ENCODE measurements around the gene RNF17.
"Not testable (repeated sequence)": the region's sequence is repeated elsewhere in the genome, so short reads cannot be mapped to it uniquely, and the experiment has no call there.

RNF17 gene

DNA sequence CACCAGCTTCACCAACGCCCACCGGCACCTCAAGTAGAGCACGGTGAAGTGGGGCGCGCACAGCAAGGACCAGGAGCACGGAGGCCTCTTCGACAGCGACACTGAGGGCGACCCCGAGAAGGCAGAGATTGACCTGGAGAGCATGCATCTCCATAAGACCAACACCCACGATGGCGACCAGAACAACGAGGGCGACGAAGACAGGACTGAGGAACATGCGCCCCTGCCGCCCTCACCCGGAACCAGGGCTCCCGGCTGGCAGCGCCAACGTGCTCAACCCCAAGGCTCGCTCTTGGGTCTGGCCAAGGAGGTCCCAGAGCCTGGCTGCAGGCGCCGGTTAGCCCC, 18.5 kb upstream of the RNF17 start:
- DNase-seq (ENCODE audit: low read depth in 1 of 2, low spot score in 1 of 2): no peak

DNA sequence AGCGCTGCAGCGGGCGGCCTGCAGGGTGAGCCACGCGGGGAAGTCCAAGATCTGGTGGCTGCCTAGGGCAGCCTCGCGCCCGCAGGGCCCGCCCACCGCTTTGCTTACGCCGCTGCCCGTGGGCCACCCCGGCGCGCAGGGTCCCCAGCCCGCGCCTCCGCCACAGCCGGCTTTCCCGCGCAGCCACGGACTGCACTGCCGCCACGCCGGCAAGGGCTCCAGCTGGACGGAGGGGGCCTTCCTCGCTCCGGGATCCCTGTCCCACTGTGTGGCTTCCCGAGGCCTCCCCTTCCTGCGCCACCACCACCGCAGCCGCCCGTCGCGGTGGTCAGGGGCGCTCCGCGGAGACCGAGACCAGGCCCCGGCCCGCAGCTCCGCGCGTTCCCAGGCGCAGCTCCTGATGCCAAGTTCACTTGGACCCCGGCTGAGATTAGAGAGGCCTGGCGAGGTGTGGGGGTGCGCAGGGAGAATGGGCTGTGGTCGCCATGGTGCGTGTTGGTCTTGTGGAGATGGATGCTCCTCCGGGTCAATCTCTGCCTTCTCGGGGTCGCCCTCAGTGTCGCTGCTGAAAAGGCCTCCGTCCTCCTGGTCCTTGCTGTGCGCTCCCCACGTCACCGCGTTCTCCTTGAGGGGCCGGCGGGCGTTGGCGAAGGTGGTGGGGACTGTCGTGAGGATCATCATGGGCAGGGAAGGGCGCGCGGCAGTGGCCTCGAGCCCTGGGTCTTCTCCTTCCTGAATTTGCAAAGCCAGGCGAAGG, 17.9 kb upstream of the RNF17 start:
- no peak for DNase-seq (ENCODE audit: low read depth in 1 of 2, low spot score in 1 of 2)

DNA sequence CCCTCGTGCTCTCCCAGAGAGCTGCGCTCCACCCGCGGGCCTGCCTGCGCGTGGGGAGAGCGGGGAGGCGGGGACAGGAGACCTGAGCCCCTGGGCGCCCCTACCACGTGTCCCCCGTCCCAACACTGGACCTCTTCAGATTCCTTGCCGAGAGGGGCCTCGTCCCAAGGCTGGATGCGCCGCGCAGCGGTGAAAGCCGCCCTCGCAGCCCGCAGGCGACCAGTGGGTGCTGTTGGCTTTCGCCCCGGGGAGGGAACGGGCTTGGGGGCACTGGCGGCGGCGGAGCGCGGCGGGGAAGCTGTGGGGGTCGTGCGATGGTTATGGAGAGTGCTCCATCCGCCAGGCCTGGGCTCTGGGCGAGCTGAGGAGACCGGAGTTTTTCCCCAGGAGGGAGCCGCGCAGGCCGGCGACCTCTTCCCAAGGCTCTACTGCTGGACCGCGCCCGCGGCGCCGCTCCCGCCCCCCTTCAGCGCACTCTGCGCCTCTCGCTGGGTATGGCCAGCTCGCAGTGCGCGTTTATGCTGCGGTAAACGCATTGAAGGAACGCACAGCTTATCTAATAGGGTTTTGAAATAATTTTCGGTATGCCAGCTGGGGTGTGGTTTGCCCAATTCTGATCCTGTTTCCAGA, 17.2 kb upstream of the RNF17 start:
- DNase-seq (ENCODE audit: low read depth in 1 of 2, low spot score in 1 of 2): no peak

DNA sequence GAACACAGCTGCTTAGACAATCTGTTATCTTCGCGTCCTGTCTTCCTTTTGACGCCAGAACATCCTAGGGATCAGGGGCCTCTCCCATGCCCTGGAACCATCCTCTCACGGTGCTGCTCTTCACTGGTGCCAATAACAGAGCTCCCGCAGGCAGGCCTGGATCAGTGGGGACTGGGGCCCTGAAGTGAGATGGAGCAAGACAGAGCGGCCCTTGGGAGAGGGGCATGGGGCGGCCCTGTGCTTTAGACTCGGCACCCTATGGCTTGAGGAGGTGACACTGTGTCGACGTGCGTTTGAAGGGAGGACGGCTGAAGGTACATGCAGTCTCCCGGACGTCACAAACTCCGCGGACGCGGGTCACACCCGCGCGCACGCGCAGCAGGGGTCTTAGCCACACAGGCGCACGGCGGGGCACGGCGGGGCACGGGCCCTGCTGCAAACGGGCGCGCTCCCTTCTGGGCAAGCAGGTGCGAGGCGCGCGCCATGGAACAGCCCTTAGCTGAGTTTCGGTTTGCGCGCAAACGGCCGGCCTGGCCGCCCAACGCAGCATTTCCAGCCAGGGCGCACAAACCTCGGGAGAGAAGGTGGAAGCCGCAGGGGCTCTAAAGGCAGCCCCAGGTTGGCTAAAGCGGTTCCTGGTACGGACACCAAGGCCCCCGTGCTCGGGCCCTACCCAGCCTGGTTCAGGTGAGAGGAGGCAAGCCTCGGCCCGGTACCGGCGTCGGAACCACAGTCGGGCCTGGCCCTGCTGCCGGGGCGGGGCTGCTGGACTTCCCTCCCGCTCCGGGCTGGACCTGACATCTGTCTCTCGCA, 16.5 kb upstream of the RNF17 start:
- no peak for DNase-seq (ENCODE audit: low read depth in 1 of 2, low spot score in 1 of 2)

DNA sequence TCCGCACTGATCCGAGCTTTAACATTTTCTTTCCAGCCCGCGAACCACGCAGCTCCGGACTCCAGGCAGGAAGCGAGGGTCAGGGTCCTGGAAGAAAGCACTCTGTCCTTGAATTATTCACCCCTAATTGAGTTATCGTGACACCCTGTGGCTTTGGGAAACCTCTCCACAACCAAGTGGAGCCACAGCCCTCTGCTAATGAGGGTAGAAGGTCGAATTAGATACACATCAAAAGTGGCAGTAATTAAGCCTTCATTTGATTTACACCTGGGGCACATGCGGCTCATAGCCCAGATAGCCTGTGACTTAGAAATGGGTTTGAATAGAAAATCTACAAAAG, 15.9 kb upstream of the RNF17 start:
- DNase-seq (ENCODE audit: low read depth in 1 of 2, low spot score in 1 of 2): no peak

DNA sequence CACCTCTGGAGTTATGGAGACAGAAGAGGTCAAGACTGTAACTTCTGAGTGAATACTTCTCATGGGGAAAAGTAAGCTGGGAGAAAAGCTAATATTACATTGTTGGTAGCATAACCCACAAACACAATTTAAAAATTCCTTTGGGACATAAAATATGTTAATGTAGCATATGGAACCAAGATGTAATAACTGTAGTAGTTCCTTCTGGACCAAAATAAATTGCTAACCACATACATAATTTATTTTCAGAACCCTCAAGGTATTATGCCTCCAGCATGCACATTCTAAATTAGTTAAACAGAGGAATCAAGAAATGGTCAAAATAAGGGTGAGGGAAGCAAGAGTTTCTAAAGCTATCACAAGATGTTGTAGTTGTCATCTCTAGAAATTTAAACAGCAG, 4.8 kb upstream of the RNF17 start:
- DNase-seq (ENCODE audit: low read depth in 1 of 2, low spot score in 1 of 2): no peak

DNA sequence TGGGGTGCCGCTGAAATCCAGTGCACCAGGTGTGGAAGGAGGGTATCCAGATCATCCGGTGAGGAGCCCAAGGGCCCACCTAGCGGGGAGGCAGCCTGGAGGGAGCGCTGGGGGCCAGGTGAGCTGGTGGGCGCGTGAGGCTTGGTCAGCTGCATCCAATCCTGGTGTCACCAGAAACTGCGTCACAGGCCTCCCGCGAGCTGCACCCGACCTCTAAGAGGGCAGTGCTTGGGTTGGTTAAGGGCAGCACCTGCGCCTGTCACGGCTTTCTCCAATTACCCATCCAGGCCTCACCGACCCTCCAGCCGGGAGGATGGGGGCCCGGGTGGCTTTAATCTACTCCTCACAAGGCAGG, 284 bp downstream of the RNF17 start:
- DNase-seq (ENCODE audit: low read depth in 1 of 2, low spot score in 1 of 2): no peak

DNA sequence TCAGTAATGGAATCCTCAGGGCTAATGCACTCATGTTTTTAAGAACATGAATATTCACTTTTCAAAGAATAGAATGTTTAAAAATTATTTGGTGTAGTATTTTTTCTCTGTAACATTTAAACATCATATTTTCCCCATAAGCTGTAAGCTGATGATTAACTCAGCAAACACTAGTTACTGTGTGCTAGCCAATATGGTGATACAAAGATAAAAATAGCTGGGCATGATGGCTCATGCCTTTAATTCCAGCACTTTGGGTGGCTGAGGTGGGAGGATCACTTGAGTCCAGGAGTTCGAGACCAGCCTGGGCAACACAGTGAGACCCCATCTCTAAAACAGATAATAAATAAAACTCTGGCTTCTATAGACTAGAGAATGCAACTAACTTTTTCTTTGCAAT, 13.2 kb downstream of the RNF17 start:
- no peak for DNase-seq (ENCODE audit: low read depth in 1 of 2, low spot score in 1 of 2)

DNA sequence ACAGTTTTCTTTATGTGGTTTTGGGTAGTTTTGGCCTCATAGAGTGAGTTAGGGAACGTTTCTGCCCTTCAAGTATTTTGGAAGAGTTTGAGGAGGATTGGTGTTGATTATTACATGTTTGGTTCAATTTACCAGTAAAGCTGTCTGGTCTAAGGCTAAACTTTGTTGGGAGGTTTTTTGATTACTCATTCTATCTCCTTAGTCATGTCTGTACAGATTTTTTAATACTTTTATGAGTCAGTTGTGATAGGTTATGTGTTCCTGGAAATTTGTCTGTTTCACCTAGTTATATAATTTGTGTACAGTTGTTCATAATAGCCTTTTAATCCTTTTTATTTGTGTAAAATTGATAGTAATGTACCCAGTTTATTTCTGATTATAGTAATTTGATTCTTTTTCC, 20.4 kb downstream of the RNF17 start:
- DNase-seq (ENCODE audit: low read depth in 1 of 2, low spot score in 1 of 2): no peak

DNA sequence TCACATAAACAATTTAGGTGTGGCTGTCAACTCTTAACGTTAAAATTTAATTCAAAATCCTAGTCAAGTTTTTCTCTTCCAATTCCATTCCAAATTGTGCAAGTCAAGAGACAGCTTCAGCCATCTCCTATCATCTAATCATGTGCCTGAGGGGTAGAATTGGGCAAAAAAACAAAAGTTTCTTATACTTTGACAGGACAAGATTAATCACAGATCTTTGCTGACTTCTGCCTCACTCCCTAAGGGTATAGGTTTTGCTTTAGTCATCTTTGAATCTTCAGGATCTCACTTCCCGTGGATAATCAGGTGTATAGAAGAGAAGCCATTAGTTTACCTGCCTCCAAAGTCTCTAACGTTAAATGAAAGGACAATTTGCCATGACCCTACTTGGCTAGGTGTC, 24.6 kb downstream of the RNF17 start:
- no peak for DNase-seq (ENCODE audit: low read depth in 1 of 2, low spot score in 1 of 2)

DNA sequence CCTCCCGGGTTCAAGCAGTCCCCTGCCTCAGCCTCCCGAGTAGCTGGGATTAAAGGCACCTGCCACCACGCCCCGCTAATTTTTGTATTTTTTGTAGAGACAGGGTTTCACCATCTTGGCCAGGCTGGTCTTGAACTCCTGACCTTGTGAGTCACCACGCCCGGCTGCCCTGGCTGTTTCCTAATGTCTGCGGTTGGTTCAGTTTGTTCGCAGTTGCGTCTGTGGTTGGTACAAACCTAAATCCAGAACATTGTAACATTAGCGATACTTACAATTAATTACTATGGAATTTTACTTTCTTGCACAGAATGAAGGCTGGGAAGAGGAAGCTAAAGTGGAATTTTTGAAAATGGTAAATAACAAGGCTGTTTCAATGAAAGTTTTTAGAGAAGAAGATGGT, 38.1 kb downstream of the RNF17 start:
- no peak for DNase-seq (ENCODE audit: low read depth in 1 of 2, low spot score in 1 of 2)

DNA sequence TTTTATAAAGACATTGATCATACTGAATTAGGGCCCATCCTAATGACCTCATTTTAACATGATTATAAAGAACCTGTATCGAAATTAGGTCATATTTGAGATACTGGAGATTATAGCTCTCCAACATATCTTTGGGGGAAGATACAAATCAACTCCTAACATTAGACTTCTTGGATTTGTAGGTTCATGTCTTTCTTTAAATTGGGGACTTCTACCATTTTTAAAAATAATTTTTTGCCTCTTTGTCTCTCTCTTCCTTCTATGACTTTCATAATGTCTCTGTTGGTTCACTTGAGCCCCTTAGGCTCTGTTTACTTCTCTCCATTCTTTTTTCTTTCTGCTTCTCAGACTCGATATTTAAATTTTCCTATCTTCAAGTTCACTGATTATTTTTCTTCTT, 57.2 kb downstream of the RNF17 start:
- DNase-seq (ENCODE audit: low read depth in 1 of 2, low spot score in 1 of 2): no peak

DNA sequence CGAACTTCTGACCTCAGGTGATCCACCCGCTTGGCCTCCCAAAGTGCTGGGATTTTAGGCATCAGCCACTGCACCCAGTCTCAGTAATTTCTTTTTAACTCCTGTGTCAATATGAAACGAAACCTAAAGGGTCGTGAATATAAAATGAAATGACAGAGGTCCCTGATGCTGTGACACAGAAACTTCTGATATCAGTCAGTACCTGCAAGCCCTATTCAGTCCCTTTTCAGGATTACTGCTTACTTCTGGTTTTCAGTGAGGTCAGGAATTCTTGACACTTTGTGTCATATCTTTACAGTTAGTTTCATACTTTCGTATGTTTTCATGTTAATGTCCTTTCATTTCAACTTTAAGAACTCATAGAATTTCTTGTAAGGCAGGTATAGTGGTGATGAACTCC, 58.7 kb downstream of the RNF17 start:
- DNase-seq (ENCODE audit: low read depth in 1 of 2, low spot score in 1 of 2): no peak

DNA sequence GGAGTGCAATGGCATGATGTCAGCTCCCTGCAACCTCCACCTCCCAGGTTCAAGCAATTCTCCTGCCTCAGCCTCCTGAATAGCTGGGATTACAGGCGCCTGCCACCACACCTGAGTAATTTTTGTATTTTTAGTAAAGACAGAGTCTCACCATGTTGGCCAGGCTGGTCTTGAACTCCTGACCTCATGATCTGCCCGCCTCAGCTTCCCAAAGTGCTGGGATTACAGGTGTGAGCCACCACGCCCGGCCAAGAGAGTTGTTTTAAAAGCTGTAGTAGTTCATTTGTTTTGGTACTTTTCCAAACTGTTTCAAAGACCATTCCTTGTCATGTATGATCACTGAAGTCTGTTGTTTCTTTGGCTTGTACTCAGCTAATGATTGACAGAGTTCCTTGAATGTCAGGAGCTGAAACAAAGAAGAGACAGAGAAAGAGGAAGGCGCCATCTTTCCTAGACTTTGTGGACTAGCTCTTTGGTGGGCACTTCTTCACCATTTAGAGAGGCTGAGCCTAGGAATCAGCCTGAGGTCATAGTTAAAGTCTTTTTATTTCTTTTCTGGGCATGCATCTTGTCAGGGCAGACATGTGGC, 59.2 kb downstream of the RNF17 start:
- not testable (repeated sequence) for DNase-seq (ENCODE audit: low read depth in 1 of 2, low spot score in 1 of 2)

DNA sequence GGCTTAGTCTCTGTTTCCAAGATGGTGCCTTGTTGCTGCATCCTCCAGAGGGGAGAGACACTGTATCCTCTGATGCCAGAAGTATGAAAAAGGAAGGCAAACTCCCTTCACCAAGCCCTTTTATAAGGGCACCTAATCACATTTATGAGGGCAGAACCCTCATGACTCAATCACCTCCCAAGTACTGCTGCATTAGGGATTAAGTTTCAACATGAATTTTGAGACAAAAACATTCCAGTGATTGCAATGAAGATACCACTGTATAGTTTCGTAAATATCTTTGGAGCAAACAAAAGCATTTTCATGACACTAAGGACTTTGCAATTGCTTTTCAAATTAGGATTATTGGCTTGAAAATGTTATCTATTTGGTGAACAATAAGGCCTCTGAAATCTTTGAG, 63.8 kb downstream of the RNF17 start:
- DNase-seq (ENCODE audit: low read depth in 1 of 2, low spot score in 1 of 2): no peak

DNA sequence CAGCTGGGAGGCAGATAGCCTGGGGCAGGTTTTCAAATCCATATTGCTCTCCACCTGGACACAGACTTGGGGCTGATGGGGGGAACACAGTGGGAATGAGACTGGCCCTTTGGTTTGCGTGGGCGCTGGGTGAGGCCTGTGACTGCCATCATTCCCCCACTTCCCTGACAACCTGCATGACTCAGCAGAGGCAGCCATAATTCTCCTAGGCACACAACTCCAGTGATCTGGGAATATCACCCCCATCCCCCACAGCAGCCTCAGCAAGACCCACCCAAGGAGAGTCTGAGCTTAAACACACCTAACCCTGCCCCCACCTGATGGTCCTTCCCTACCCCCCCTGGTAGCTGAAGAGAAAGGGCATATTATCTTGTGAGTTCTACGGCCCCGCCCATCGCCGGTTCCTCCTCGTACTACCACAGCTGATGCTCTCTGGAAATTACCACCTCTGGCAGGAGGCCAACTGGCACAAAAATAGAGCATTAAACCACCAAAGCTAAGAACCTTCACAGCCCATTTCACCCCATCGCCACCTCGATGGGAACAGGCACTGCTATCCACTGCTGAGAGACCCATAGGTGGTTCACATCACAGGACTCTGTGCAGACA, 71.0 kb downstream of the RNF17 start:
- DNase-seq (ENCODE audit: low read depth in 1 of 2, low spot score in 1 of 2): no peak

DNA sequence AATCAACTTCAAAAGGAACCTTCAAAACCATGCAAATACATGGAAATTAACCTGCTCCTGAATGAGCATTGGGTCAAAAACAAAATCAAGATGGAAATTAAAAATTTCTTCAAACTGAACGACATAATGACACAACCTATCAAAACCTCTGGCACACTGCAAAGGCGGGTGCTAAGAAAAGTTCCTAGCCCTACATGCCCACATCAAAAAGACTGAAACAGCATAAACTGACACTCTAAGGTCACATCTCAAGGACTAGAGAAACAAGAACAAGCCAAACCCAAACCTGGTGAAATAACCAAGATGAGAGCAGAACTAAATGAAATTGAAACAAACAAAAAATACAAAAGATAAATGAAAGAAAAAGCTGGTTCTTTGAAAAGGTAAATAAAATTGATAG, 73.6 kb downstream of the RNF17 start:
- not testable (repeated sequence) for DNase-seq (ENCODE audit: low read depth in 1 of 2, low spot score in 1 of 2)

DNA sequence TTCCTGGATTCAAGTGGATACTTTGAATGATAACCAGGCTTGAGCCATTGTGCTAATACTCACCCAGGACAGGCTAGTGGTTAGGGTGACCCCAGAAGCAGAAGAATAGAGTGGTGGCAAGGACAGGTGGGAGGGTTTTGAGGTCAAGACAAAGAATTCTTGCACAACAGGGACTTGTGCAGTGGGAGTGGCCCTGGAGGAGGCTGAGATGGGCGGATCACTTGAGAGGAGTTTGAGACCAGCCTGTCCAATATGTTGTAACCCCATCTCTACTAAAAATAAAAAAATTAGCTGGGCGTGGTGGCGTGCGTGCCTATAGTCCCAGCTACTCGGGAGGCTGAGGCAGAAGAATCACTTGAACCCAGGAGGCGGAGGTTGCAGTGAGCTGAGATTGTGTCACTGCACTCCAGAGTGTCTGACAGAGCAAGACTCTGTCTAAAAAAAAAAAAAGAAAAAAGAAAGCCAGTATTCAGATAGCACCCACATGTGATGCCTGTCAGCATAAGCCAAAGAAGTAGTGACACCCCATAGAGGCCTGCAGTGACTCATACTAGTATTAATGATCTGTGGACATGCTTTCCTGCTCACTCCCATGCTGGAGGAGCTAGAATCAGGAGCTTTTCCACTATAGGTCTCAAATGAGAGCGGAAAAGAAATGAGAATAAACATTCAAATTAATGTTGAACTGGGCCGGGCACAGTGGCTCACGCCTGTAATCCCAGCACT, 78.7 kb downstream of the RNF17 start:
- DNase-seq (ENCODE audit: low read depth in 1 of 2, low spot score in 1 of 2): no peak

DNA sequence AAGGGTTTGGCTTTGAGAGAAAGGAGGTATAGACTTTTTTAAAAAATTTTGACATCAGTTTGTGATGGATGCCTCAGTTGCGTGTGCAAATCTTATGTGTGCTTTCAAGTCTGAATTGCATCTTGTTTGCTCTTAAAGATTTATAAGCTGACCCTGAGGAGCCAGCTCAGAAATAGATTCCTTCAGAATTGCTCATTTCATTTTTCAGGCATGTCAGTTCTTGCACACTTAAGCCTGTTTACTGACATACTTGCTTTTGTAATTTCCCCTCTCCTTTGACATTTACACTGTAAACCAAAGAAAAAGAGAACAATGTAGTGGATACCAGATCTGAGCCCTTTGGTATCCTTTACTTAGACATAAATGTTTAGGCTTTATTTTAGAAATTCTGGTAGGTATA, 87.6 kb downstream of the RNF17 start:
- DNase-seq (ENCODE audit: low read depth in 1 of 2, low spot score in 1 of 2): no peak

DNA sequence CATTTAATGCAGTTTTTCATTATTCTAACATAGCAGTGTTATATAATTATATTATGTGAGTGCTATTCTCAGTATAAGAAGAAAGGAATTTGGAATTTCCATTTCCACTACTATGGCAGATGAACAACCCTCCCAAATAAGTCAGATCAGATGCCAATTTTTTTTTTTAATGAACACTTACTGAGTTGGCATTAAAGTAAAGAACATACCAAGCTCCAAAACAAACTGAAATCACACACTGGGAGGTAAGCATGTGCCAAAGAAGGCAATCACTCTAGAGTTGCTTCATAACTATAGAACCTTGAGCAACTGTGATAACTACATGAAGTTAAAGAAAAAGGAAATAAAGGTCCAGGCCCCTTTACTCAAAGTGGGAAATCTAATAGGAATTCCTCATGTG, 90.3 kb downstream of the RNF17 start:
- no peak for DNase-seq (ENCODE audit: low read depth in 1 of 2, low spot score in 1 of 2)

DNA sequence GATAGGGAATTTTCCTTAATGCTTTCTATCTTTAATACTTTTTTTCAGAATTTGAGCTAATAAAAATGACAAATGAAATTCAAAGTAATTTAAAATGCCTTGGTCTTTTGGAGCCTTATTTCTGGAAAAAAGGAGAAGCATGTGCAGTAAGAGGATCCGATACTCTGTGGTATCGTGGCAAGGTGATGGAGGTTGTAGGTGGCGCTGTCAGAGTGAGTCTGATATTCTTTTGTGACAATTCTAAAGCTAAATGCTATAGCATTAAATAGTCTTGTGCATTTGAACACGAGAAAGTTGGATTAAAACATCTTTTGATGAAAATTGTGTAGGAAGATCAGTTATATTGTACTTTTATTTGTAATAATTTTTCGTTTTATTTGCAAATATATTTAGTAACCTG, 95.0 kb downstream of the RNF17 start:
- no peak for DNase-seq (ENCODE audit: low read depth in 1 of 2, low spot score in 1 of 2)

Measured in stimulated activated CD4-positive, alpha-beta T cell treated with anti-CD3 and anti-CD28 coated beads, Interleukin-15, amount 100 ng/mL, for 1 hour (primary cell).